GM18519 (cell line): ENCODE measurements around the gene CLEC16A.

Source experiments
- ATAC-seq: cut with Tn5 transposase; IDR thresholded peaks from one replicate; pipeline ENCODE4 v1.9.1; 2021; ENCODE audit warnings: mild to moderate bottlenecking, moderate library complexity; ENCODE audit not compliant: unreplicated experiment, low FRiP score

The CLEC16A gene

DNA sequence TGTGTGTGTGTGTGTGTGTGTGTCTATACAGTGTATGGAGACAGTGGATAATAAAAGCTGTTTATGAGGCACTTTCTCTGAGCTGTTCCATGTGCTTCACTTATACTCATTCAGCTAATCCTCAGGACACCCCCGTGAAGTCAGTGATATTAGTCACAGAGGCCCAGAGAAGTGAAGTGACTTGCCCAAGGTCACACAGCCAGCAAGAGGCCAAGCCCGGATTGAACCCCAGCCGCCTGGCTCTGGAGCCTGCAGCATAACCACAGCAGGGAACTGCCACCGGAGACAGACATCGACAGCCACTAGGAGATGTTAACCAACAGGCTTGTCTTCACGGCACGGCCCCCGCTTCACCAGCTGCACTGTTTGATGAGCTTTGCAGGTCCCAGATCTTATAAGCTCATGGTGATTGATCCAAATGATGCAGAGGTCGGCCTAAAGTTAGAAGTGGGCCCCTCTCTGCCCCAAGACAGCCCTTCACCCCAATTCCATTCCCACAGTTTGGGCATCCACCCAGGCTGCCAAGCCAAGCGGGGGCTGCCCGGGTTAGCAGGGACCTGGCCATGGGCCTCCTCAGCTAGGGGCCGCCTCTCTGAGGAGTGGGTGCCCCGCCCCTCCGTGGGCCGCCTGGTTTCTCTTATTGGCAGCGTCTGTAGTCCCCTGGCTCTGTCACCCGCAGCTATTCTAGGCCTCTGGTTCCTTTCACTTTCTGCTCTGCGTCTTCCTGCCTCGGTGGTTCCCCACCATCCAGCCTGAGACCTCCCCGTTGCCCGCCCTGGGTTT, 280.7 kb downstream of the CLEC16A start:
- peak; percentile 75 for ATAC-seq

DNA sequence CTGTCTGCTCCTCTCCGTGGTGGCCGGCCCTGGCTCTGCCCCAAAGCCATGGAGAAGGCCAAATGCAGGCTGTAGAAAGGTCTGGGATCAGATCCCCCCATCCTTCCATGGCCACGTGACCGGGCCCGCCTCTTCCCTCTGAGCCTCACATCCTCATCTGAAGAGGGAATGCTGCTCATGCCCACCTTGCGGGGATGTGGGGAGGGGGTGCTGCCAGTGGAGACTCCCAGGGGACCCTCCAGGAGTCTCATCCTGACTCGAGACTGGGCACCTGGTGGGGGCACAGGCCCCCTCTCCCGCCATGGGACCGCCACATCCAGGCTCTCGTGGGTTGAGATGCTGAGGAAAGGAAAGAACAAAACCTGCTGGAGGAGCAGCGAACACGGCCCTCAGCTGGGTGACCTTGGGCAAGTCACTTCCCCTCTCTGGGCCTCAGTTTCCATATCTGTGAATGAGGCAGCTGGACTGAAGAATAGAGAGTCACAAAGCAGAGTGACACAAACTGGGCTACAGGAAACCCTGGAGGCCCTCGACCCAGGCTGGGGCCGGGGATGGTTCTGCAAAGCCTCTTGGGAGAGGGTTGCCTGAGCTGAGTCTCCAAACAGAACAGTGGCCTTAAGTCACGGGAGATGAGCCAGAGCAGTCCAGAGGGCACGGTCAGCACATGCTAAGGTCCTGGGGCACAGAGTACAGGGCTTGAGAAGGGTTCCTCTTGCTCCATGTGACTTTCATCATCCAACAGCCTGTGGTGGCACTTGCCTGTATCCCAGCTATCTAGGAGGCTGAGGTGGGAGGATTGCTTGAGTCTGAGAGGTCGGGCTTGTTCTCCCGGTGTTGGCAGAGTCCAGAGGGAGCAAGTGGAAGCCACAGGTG, 281.5 kb downstream of the CLEC16A start:
- ATAC-seq = no peak

- ATAC-seq = no peak
Observed at GRCh38 chr16:11229432-11229831, 285.1 kb downstream of the CLEC16A start.

DNA sequence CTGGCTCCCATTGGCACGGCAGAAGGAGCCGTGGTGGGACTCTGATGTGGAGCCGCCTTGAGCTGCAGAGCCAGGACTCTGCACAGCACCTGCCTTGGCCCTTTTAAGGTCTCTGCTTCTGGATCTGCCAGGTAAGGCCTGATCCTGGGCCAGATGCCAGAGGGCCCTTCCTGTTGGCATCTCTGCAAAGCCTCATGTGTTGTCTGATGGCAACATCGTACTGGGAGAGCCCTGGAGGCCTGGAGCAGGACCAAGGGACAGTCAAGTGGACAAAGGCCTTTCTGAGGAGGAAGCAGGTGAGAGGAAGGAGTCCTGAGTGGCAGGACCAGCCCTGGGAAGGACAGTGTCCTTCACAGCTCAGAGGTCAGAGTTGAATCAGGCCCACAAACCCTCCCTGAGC, 285.5 kb downstream of the CLEC16A start:
- no peak for ATAC-seq

DNA sequence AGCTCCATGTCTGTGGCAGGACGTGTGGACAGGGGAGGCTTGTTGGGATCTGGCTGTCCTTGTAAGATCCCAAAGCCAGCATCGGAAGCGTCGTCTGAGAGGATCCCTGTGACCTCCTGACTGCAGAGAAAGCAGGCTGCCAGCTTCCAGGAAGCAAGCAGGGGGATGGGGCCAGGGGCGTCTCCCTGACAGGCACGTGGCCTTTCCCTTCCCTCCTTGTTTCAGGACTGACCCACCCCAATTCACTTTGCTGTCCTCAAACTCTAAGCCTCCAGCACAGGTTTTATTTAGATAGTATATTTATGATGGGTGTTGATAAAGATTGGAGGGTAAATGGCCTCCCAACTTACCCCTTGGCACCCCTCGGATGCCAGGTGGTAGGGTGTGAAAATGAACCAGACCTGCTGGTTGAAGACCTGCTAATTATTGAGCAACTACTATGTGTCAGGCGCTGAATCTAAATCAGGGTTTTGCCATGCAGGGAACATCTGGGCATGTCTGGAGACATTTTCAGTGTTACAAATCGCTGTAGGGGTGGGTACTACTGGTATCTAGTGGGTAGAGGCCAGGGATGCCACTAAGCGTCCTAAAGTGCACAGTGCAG, 287.1 kb downstream of the CLEC16A start:
- ATAC-seq = no peak
